Tibial nerve (tissue), 4 donors: ENCODE data around the gene GSTA4. TPM values are rescaled to one million over a fixed set of nuclear protein-coding genes. Genes with fewer than 3 reads are reported as not detected.

Experiments
- DNase-seq, 2 donors: peaks; one replicate each; pipeline ENCODE4 v3.0.0-alpha.2; 2019; ENCODE audit warnings: low spot score in 2 of 2
- H3K27ac ChIP-seq, 4 donors: fragments of 200-600 bp; sonication (generic) in 3 of 4; one replicate each; pipeline ENCODE4 v1.5.1; 2017 to 2019; ENCODE audit warnings: mild to moderate bottlenecking in 1 of 4
- H3K27me3 ChIP-seq, 2 donors: fragments of 200-600 bp; sonication (generic) in 1 of 2; one replicate each; pipeline versions ENCODE4 v1.5.1 to v1.6.0; 2017 to 2019
- H3K36me3 ChIP-seq, 3 donors: fragments of 200-600 bp; sonication (generic); one replicate each; pipeline ENCODE4 v1.5.1; 2018 to 2019
- H3K4me1 ChIP-seq, 4 donors: fragments of 200-600 bp; sonication (generic) in 3 of 4; one replicate each; pipeline ENCODE4 v1.5.1; 2017 to 2019
- H3K4me3 ChIP-seq, 4 donors: fragments of 200-600 bp; sonication (generic) in 3 of 4; one replicate each; pipeline ENCODE4 v1.5.1; 2017 to 2019; ENCODE audit warnings: mild to moderate bottlenecking in 1 of 4, moderate library complexity in 1 of 4
- H3K9me3 ChIP-seq, 4 donors: fragments of 200-600 bp; sonication (generic) in 3 of 4; one replicate each; pipeline ENCODE4 v1.5.1; 2017 to 2019
- EP300 ChIP-seq, 2 donors: sonication (generic); formaldehyde crosslinking; IDR thresholded peaks; one replicate each; pipeline ENCODE4 v1.6.1; 2017; ENCODE audit warnings: antibody characterized with exemption in 2 of 2, mild to moderate bottlenecking in 1 of 2
- POLR2A ChIP-seq, 2 donors: fragments of 450-650 bp; IDR thresholded peaks; one replicate each; pipeline ENCODE4 v1.6.1; 2017; ENCODE audit warnings: antibody characterized with exemption in 2 of 2, mild to moderate bottlenecking in 2 of 2, moderate library complexity in 2 of 2
- WGBS, 2 donors: methylation state at CpG; one replicate each; pipeline ENCODE4 v1.1.5; 2018; 5-methylcytosine and 5-hydroxymethylcytosine counted together
- total RNA-seq, 4 donors: library from RNA; depleted of rRNA; stranded (reverse); fragments of >200 nt; gene quantifications; one replicate each; pipeline ENCODE4 v1.1.0, GENCODE V29; 2016
- TF ChIP-seq, protein P1 (sequence below), 5 experiments: fragments of 200-600 bp in 3 of 5; fragments of 450-650 bp in 2 of 5; sonication (generic) in 3 of 5; IDR thresholded peaks; one replicate each; pipeline ENCODE4 v1.5.1; 2016 to 2019; ENCODE audit warnings: antibody characterized with exemption in 5 of 5, mild to moderate bottlenecking in 3 of 5, moderate library complexity in 2 of 5

Gene GSTA4
- total RNA-seq, 4 donors from 2014 or later = 24.3 to 34.7 (median 29.1) TPM

DNA sequence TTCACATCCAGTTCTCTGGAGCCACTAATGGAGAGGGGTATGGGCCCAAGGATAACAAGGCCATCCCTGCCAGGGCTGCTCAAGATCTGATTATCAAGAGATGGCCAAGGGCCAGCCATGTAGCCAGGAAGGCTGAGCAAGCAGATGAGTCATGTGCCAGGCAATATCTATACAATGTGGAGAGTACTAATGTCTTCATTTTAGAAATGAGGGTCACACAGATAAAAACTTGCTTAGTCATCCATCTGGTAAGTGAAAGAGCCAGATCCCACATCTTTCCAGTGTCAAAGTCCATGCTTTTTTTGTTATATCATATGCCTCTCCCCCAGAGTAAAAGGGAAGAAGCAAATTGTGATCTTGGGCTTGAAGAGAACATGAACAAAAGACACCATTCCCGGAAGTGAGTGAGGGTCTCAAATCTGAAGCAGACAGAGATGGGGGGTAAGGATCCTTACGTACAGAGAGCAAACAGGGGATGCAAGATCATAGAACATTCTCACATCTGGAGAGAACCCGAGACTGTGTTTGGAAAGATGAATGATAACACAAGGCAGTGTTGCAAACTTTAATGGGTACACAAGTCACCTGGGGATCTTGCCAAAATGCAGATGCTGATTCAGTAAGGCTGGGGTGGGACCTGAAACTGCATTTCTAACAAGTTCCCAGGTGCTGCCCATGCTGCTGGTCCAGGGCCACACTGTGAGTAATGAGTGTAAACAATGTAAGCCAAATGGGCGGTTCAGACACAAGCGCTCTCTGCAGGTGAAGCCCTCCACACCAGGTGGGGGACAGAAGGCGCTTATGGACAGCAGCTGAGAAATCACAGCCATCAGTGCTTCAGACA is 65.5 kb downstream of the GSTA4 start:
- 89% methylated on average over 6 of the region's 6 CpGs for WGBS, 2 donors
- Histone ChIP-seq H3K4me1 (no peaks in the 10 kb centered on the region), H3K9me3 (no peaks in the 10 kb centered on the region), H3K27ac (no peak overlapping the region), H3K27me3 (no peaks in the 10 kb centered on the region), H3K36me3 (no peaks in the 10 kb centered on the region), H3K4me3 (no peak overlapping the region)
- DNase-seq = no peak
- TF ChIP-seq, protein P1, sequence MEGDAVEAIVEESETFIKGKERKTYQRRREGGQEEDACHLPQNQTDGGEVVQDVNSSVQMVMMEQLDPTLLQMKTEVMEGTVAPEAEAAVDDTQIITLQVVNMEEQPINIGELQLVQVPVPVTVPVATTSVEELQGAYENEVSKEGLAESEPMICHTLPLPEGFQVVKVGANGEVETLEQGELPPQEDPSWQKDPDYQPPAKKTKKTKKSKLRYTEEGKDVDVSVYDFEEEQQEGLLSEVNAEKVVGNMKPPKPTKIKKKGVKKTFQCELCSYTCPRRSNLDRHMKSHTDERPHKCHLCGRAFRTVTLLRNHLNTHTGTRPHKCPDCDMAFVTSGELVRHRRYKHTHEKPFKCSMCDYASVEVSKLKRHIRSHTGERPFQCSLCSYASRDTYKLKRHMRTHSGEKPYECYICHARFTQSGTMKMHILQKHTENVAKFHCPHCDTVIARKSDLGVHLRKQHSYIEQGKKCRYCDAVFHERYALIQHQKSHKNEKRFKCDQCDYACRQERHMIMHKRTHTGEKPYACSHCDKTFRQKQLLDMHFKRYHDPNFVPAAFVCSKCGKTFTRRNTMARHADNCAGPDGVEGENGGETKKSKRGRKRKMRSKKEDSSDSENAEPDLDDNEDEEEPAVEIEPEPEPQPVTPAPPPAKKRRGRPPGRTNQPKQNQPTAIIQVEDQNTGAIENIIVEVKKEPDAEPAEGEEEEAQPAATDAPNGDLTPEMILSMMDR (IDR thresholded peaks at IDR 0.05) = no peak
- no peak for TF ChIP-seq POLR2A (IDR thresholded peaks at IDR 0.05)
- no peak for TF ChIP-seq EP300 (IDR thresholded peaks at IDR 0.05)

Other genes with a start within 250 kb of the GSTA4 start
- gene GSTA2, start 231.8 kb downstream of the GSTA4 start, total RNA-seq = not detected
- not detected for gene GSTA1, start 191.5 kb downstream of the GSTA4 start, total RNA-seq
- not detected for gene GSTA5, start 154.5 kb downstream of the GSTA4 start, total RNA-seq
- not detected for gene GSTA3, start 85.6 kb downstream of the GSTA4 start, total RNA-seq
- gene CILK1, start 66.5 kb upstream of the GSTA4 start, total RNA-seq = 10 to 100 TPM; 11.1 to 19.0 (median 16.4) TPM
- 10 to 100 TPM; 50.6 to 71.8 (median 66.7) TPM for gene FBXO9, start 70.1 kb upstream of the GSTA4 start, total RNA-seq
- gene GCM1, start 153.6 kb upstream of the GSTA4 start, total RNA-seq = under 1 TPM in 1 of 4 donors, not detected in 3; 0.30 TPM